ENCODE results near the gene WFIKKN1. TPM values are rescaled to one million over a fixed set of nuclear protein-coding genes. Genes with fewer than 3 reads are reported as not detected.

The WFIKKN1 gene
- total and polyA plus RNA-seq, 2 experiments from 2014 or later = 3.5 to 6.8 TPM

DNA sequence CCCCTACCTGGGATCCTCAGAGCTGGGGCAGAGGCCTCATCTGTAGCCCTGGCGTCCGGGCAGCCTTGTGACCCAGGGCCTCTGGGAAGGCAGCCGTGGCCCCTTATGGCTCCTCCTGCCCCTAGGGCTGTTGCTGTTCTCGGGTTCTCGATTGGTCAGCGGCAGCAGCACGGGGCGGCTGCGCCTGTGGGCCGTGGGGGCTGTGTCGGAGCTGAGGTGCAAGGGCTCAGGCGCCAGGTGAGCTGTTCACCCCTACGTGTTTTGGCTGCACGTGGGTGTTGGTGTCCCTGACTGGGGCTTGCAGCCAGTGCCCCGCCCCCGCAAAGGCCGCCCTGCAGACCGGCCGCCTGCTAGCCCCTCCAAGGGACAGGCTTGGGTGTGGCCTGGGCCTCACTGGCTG lies 31.3 kb downstream of the WFIKKN1 start:
- no peaks in the 10 kb centered on the region for H3K79me2 ChIP-seq (replicated peaks; ENCODE audit: insufficient read depth)
- Mint-ChIP-seq H3K36me3 (ENCODE audit: low read depth) (peaks cover 8% of the 10 kb centered on the region; the same call in 1 of the 3 replicates), H3K4me1 (no peaks in the 10 kb centered on the region), H3K27ac (no peak overlapping the region), H3K9me3 (no peaks in the 10 kb centered on the region), H3K4me3 (no peak overlapping the region), H3K27me3 (ENCODE audit: insufficient read depth, low read depth, poor library complexity) (peaks cover 4% of the 10 kb centered on the region)
- no peak for ATAC-seq
- H3K4me3 ChIP-seq = no peak overlapping the region
- H3F3A ChIP-seq (replicated peaks; ENCODE audit: low read depth) = no peaks in the 10 kb centered on the region
- H3K27ac ChIP-seq (ENCODE audit: low read depth) = no peak overlapping the region
- H3K27me3 ChIP-seq (ENCODE audit: insufficient read depth) = no peaks in the 10 kb centered on the region
- DNase-seq (ENCODE audit: low spot score) = no peak
- no peak overlapping the region for H3K4me2 ChIP-seq
- no peak overlapping the region for H2AFZ ChIP-seq
- H4K20me1 ChIP-seq (replicated peaks; ENCODE audit: insufficient read depth) = no peaks in the 10 kb centered on the region
- H3K9me2 ChIP-seq (ENCODE audit: insufficient read depth) = no peaks in the 10 kb centered on the region
- no peaks in the 10 kb centered on the region for H3K36me3 ChIP-seq (ENCODE audit: insufficient read depth)
- H3K4me1 ChIP-seq (ENCODE audit: insufficient read depth) = no peaks in the 10 kb centered on the region
- TF ChIP-seq ZNF114 (CRISPR knock-in tag; IDR thresholded peaks at IDR 0.05) (no peak), CREB1 (CRISPR knock-in tag; IDR thresholded peaks at IDR 0.05; ENCODE audit: low read depth) (no peak), POLR2AphosphoS5 (IDR thresholded peaks at IDR 0.05; ENCODE audit: low read depth) (no peak), JUNB (IDR thresholded peaks at IDR 0.05; ENCODE audit: unreplicated experiment) (no peak), NANOG (IDR thresholded peaks at IDR 0.05; ENCODE audit: borderline replicate concordance) (no peak), EZH2phosphoT487 (IDR thresholded peaks at IDR 0.05; ENCODE audit: unreplicated experiment) (no peak), EZH2 (IDR thresholded peaks at IDR 0.05; ENCODE audit: low read depth, unreplicated experiment) (no peak)
- TF ChIP-seq, protein P1, sequence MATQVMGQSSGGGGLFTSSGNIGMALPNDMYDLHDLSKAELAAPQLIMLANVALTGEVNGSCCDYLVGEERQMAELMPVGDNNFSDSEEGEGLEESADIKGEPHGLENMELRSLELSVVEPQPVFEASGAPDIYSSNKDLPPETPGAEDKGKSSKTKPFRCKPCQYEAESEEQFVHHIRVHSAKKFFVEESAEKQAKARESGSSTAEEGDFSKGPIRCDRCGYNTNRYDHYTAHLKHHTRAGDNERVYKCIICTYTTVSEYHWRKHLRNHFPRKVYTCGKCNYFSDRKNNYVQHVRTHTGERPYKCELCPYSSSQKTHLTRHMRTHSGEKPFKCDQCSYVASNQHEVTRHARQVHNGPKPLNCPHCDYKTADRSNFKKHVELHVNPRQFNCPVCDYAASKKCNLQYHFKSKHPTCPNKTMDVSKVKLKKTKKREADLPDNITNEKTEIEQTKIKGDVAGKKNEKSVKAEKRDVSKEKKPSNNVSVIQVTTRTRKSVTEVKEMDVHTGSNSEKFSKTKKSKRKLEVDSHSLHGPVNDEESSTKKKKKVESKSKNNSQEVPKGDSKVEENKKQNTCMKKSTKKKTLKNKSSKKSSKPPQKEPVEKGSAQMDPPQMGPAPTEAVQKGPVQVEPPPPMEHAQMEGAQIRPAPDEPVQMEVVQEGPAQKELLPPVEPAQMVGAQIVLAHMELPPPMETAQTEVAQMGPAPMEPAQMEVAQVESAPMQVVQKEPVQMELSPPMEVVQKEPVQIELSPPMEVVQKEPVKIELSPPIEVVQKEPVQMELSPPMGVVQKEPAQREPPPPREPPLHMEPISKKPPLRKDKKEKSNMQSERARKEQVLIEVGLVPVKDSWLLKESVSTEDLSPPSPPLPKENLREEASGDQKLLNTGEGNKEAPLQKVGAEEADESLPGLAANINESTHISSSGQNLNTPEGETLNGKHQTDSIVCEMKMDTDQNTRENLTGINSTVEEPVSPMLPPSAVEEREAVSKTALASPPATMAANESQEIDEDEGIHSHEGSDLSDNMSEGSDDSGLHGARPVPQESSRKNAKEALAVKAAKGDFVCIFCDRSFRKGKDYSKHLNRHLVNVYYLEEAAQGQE (IDR thresholded peaks at IDR 0.05; ENCODE audit: unreplicated experiment) = no peak
- TF ChIP-seq, protein P2, sequence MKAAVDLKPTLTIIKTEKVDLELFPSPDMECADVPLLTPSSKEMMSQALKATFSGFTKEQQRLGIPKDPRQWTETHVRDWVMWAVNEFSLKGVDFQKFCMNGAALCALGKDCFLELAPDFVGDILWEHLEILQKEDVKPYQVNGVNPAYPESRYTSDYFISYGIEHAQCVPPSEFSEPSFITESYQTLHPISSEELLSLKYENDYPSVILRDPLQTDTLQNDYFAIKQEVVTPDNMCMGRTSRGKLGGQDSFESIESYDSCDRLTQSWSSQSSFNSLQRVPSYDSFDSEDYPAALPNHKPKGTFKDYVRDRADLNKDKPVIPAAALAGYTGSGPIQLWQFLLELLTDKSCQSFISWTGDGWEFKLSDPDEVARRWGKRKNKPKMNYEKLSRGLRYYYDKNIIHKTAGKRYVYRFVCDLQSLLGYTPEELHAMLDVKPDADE (IDR thresholded peaks at IDR 0.05) = no peak
- TF ChIP-seq, protein P3, sequence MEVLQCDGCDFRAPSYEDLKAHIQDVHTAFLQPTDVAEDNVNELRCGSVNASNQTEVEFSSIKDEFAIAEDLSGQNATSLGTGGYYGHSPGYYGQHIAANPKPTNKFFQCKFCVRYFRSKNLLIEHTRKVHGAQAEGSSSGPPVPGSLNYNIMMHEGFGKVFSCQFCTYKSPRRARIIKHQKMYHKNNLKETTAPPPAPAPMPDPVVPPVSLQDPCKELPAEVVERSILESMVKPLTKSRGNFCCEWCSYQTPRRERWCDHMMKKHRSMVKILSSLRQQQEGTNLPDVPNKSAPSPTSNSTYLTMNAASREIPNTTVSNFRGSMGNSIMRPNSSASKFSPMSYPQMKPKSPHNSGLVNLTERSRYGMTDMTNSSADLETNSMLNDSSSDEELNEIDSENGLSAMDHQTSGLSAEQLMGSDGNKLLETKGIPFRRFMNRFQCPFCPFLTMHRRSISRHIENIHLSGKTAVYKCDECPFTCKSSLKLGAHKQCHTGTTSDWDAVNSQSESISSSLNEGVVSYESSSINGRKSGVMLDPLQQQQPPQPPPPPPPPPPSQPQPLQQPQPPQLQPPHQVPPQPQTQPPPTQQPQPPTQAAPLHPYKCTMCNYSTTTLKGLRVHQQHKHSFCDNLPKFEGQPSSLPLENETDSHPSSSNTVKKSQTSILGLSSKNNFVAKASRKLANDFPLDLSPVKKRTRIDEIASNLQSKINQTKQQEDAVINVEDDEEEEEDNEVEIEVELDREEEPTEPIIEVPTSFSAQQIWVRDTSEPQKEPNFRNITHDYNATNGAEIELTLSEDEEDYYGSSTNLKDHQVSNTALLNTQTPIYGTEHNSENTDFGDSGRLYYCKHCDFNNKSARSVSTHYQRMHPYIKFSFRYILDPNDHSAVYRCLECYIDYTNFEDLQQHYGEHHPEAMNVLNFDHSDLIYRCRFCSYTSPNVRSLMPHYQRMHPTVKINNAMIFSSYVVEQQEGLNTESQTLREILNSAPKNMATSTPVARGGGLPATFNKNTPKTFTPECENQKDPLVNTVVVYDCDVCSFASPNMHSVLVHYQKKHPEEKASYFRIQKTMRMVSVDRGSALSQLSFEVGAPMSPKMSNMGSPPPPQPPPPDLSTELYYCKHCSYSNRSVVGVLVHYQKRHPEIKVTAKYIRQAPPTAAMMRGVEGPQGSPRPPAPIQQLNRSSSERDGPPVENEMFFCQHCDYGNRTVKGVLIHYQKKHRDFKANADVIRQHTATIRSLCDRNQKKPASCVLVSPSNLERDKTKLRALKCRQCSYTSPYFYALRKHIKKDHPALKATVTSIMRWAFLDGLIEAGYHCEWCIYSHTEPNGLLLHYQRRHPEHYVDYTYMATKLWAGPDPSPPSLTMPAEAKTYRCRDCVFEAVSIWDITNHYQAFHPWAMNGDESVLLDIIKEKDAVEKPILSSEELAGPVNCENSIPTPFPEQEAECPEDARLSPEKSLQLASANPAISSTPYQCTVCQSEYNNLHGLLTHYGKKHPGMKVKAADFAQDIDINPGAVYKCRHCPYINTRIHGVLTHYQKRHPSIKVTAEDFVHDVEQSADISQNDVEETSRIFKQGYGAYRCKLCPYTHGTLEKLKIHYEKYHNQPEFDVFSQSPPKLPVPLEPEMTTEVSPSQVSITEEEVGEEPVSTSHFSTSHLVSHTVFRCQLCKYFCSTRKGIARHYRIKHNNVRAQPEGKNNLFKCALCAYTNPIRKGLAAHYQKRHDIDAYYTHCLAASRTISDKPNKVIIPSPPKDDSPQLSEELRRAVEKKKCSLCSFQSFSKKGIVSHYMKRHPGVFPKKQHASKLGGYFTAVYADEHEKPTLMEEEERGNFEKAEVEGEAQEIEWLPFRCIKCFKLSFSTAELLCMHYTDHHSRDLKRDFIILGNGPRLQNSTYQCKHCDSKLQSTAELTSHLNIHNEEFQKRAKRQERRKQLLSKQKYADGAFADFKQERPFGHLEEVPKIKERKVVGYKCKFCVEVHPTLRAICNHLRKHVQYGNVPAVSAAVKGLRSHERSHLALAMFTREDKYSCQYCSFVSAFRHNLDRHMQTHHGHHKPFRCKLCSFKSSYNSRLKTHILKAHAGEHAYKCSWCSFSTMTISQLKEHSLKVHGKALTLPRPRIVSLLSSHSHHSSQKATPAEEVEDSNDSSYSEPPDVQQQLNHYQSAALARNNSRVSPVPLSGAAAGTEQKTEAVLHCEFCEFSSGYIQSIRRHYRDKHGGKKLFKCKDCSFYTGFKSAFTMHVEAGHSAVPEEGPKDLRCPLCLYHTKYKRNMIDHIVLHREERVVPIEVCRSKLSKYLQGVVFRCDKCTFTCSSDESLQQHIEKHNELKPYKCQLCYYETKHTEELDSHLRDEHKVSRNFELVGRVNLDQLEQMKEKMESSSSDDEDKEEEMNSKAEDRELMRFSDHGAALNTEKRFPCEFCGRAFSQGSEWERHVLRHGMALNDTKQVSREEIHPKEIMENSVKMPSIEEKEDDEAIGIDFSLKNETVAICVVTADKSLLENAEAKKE (CRISPR knock-in tag; IDR thresholded peaks at IDR 0.05) = no peak
- TF ChIP-seq, protein P4, sequence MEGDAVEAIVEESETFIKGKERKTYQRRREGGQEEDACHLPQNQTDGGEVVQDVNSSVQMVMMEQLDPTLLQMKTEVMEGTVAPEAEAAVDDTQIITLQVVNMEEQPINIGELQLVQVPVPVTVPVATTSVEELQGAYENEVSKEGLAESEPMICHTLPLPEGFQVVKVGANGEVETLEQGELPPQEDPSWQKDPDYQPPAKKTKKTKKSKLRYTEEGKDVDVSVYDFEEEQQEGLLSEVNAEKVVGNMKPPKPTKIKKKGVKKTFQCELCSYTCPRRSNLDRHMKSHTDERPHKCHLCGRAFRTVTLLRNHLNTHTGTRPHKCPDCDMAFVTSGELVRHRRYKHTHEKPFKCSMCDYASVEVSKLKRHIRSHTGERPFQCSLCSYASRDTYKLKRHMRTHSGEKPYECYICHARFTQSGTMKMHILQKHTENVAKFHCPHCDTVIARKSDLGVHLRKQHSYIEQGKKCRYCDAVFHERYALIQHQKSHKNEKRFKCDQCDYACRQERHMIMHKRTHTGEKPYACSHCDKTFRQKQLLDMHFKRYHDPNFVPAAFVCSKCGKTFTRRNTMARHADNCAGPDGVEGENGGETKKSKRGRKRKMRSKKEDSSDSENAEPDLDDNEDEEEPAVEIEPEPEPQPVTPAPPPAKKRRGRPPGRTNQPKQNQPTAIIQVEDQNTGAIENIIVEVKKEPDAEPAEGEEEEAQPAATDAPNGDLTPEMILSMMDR (conservative IDR thresholded peaks at IDR 0.05; ENCODE audit: low read depth in 2 of 2) = no peak

Measured in GM23338 (cell line).